ENCODE results near the gene PSMA6. TPM values are rescaled to one million over a fixed set of nuclear protein-coding genes. Genes with fewer than 3 reads are reported as not detected.

Gene PSMA6
- total RNA-seq, 1 donor from 2014 or later, result 96.6 TPM

DNA sequence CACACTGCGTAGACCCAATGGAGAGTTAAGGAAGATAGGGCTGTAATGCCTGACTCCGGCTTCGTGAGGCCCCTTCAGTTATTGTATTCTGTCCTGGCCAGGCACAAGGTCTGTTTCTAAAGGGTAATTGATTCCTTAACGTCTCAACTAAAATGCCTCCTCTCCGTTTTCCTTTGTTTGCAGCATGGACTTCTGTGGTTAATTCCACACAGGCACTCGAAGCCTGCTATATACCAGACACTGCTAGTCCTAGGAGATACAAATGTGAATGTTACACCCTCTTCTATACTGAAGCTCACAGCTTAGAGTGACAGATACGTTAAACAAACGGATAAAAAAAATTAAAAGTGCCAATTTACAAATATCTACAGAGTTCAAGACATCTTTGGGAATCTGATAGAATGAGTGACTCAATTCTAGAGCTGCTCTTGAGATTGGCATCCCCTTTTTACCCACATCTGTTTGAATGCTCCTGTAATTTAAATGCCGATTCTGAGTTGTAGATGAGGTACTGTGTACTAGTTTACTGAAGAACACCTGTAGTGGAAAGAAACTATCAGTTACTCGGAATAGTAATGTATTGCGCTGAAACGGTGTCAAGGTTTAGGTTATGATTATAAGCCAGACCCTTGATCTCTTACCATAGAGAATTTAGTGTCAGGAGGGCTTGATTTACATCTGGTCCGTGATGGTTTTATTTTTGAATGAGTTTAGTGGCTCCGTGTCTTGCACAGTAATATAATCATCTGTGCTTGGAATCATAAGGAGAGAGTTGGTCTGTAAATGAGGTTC, 784 bp downstream of the PSMA6 start:
- DNase-seq (ENCODE audit: low spot score in 2 of 2), result no peak
- H3K4me1 ChIP-seq, result peaks cover 0 to 17% of the 10 kb centered on the region in 2 donors
- H3K4me3 ChIP-seq, result peak overlapping the region; percentile 80 to 87
- H3K36me3 ChIP-seq, result no peaks in the 10 kb centered on the region
- H3K27me3 ChIP-seq, result no peaks in the 10 kb centered on the region
- TF ChIP-seq, protein P1, sequence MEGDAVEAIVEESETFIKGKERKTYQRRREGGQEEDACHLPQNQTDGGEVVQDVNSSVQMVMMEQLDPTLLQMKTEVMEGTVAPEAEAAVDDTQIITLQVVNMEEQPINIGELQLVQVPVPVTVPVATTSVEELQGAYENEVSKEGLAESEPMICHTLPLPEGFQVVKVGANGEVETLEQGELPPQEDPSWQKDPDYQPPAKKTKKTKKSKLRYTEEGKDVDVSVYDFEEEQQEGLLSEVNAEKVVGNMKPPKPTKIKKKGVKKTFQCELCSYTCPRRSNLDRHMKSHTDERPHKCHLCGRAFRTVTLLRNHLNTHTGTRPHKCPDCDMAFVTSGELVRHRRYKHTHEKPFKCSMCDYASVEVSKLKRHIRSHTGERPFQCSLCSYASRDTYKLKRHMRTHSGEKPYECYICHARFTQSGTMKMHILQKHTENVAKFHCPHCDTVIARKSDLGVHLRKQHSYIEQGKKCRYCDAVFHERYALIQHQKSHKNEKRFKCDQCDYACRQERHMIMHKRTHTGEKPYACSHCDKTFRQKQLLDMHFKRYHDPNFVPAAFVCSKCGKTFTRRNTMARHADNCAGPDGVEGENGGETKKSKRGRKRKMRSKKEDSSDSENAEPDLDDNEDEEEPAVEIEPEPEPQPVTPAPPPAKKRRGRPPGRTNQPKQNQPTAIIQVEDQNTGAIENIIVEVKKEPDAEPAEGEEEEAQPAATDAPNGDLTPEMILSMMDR (IDR thresholded peaks at IDR 0.05), result no peak
- intact Hi-C loops (cut with DNase I), result loop anchor here (1.0 to 5.0 kb wide), 4 partner anchors 48 to 310 kb away; partner anchors contain the start of genes NFKBIA, PPP2R3C, PRORP and SRP54
- H3K9me3 ChIP-seq, result no peaks in the 10 kb centered on the region
- peak overlapping the region; percentile 83 to 92 for H3K27ac ChIP-seq

DNA sequence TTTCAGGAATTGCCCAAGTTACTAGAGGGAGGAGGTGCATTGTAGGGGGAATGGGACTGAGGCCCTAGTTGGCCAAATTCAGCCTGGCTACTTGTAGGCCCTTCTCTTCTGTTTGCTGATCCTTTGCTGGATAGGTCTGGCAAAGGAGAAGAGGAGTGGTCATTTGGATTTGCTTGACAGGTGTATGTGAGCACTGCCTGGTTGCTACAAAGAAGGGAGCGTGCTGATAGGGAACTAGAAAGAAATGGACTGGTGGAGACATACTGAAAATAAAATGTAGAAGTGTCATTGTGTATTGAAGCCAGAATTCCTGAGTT, 3.6 kb downstream of the PSMA6 start:
- DNase-seq (ENCODE audit: low spot score in 2 of 2), result no peak
- Histone ChIP-seq H3K27me3 (no peaks in the 10 kb centered on the region), H3K4me3 (no peak overlapping the region), H3K36me3 (no peaks in the 10 kb centered on the region), H3K27ac (no peak overlapping the region), H3K4me1 (peaks cover 0 to 18% of the 10 kb centered on the region in 2 donors), H3K9me3 (no peaks in the 10 kb centered on the region)
- intact Hi-C loops (cut with DNase I), result no loop called here
- TF ChIP-seq, protein P1 (IDR thresholded peaks at IDR 0.05), result no peak

DNA sequence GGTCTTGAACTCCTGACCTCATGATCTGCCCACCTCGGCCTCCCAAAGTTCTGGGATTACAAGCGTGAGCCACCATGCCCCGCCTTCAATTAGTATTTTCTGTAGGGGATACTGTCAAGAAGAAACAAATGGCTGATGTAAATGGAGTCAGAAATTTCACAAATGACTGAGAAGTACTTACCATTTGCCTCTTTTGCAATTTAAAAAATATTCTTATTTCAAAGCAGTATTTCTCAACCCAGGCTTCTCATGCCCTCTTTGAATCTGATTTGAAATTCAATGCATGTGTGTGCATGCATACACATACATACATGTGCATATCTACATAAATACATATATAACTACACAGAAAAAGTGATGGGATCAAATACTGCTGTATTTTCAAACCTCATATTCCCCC, 4.4 kb downstream of the PSMA6 start:
- intact Hi-C loops (cut with DNase I), result no loop called here
- TF ChIP-seq, protein P1 (IDR thresholded peaks at IDR 0.05), result no peak
- no peak overlapping the region for H3K27ac ChIP-seq
- H3K4me3 ChIP-seq, result no peak overlapping the region
- H3K36me3 ChIP-seq, result no peaks in the 10 kb centered on the region
- no peak for DNase-seq (ENCODE audit: low spot score in 2 of 2)
- H3K27me3 ChIP-seq, result no peaks in the 10 kb centered on the region
- H3K9me3 ChIP-seq, result no peaks in the 10 kb centered on the region
- peaks cover 0 to 18% of the 10 kb centered on the region in 2 donors for H3K4me1 ChIP-seq

DNA sequence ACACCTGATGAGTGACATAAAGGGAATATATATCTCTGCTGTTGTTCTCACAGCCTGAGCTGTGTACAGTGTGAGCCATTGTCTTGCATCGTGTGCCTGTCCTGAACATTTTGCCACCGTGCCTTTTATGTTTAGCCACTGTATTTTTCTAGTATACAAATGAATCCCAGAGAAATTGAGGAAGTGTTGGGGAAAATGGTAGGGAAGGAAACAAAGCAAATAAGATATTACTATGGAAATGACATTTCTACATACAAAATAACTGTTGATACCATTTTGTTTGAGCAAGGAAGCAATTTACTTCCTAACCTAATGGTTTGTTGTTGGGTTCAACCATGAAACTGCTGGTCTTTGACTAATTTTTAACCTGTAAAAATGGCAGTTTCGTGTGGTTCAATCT, 5.5 kb downstream of the PSMA6 start:
- Histone ChIP-seq H3K4me1 (peaks cover 0 to 18% of the 10 kb centered on the region in 2 donors), H3K27me3 (no peaks in the 10 kb centered on the region), H3K27ac (no peak overlapping the region), H3K9me3 (no peaks in the 10 kb centered on the region), H3K36me3 (no peaks in the 10 kb centered on the region), H3K4me3 (no peak overlapping the region)
- intact Hi-C loops (cut with DNase I), result no loop called here
- no peak for DNase-seq (ENCODE audit: low spot score in 2 of 2)
- TF ChIP-seq, protein P1 (IDR thresholded peaks at IDR 0.05), result no peak

DNA sequence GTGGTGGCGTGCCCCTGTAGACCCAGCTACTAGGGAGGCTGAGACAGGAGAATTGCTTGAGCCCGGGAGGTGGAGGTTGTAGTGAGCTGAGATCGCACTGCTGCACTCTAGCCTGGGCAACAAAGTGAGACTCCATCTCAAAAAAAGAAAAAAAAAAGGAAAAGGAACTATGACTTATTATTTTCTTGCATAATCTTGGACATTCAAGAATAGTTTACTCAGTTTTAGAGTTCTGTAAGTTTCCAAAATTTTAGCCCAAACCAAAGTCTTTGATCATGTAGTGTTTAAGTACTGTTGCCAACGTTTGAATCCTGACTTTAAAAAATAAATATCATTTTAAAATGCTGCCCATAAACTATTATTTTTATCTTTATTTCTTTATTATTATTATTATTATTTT, 6.2 kb downstream of the PSMA6 start:
- H3K9me3 ChIP-seq, result no peaks in the 10 kb centered on the region
- TF ChIP-seq, protein P1 (IDR thresholded peaks at IDR 0.05), result no peak
- H3K4me3 ChIP-seq, result no peak overlapping the region
- no peak overlapping the region for H3K27ac ChIP-seq
- no peak for DNase-seq (ENCODE audit: low spot score in 2 of 2)
- no peaks in the 10 kb centered on the region for H3K27me3 ChIP-seq
- no peaks in the 10 kb centered on the region for H3K36me3 ChIP-seq
- peaks cover 0 to 15% of the 10 kb centered on the region in 2 donors for H3K4me1 ChIP-seq
- intact Hi-C loops (cut with DNase I), result no loop called here
